Measurements from ENCODE around the gene RAD51B. TPM values are rescaled to one million over a fixed set of nuclear protein-coding genes. Genes with fewer than 3 reads are reported as not detected.
"Not testable (repeated sequence)": the region's sequence is repeated elsewhere in the genome, so short reads cannot be mapped to it uniquely, and the experiment has no call there.

The RAD51B gene
- total and polyA plus RNA-seq, 3 donors from 2014 or later: 5.5 to 22.5 (median 19.1) TPM

- intact Hi-C loops (cut with DNase I; ENCODE audit: low total_unique reads): no loop called here
- TF ChIP-seq CTCF (IDR thresholded peaks at IDR 0.05): no peak
- no peak for TF ChIP-seq POLR2A (IDR thresholded peaks at IDR 0.05)
- WGBS, 2 donors: 41 to 51% methylated on average over 1 of the region's 1 CpG
- H3K36me3 ChIP-seq (ENCODE audit: low read depth, missing control alignments): no peaks in the 10 kb centered on the region
- DNase-seq: no peak
- no peak overlapping the region for H3K4me3 ChIP-seq
- H3K9me3 ChIP-seq: no peaks in the 10 kb centered on the region
- H3K27me3 ChIP-seq: no peaks in the 10 kb centered on the region
- no peak overlapping the region for H3K27ac ChIP-seq
- H3K4me1 ChIP-seq: peaks cover 5% of the 10 kb centered on the region
These were observed 481.6 kb downstream of the RAD51B start for GRCh38 chr14:68301219-68301618.

GRCh38 chr14:68302938-68303337 is 483.4 kb downstream of the RAD51B start:
- intact Hi-C loops (cut with DNase I; ENCODE audit: low total_unique reads); H3K27me3 ChIP-seq; DNase-seq; H3K4me3 ChIP-seq; H3K36me3 ChIP-seq (ENCODE audit: low read depth, missing control alignments); H3K9me3 ChIP-seq; H3K4me1 ChIP-seq; H3K27ac ChIP-seq: not testable (repeated sequence)
- 94 to 95% methylated on average over 2 of the region's 2 CpGs for WGBS, 2 donors

- intact Hi-C loops (cut with DNase I; ENCODE audit: low total_unique reads): no loop called here
- Histone ChIP-seq H3K27me3 (no peaks in the 10 kb centered on the region), H3K36me3 (ENCODE audit: low read depth, missing control alignments) (no peaks in the 10 kb centered on the region), H3K9me3 (no peaks in the 10 kb centered on the region), H3K27ac (no peak overlapping the region), H3K4me1 (peaks cover 9% of the 10 kb centered on the region), H3K4me3 (no peak overlapping the region)
- WGBS, 2 donors: 69 to 94% methylated on average over 4 of the region's 4 CpGs
- TF ChIP-seq POLR2A (IDR thresholded peaks at IDR 0.05) (no peak), CTCF (IDR thresholded peaks at IDR 0.05) (no peak)
- DNase-seq: no peak
These were observed 486.2 kb downstream of the RAD51B start for GRCh38 chr14:68305738-68306137.

- intact Hi-C loops (cut with DNase I; ENCODE audit: low total_unique reads): no loop called here
- Histone ChIP-seq H3K4me3 (no peak overlapping the region), H3K36me3 (ENCODE audit: low read depth, missing control alignments) (no peaks in the 10 kb centered on the region), H3K27ac (no peak overlapping the region), H3K9me3 (no peaks in the 10 kb centered on the region), H3K27me3 (no peaks in the 10 kb centered on the region), H3K4me1 (peaks cover 9% of the 10 kb centered on the region)
- TF ChIP-seq CTCF (IDR thresholded peaks at IDR 0.05): no peak
- no peak for DNase-seq
- WGBS, 2 donors: 84 to 86% methylated on average over 4 of the region's 4 CpGs
These were observed 486.8 kb downstream of the RAD51B start for GRCh38 chr14:68306265-68306933.

- H3K36me3 ChIP-seq (ENCODE audit: low read depth, missing control alignments): no peaks in the 10 kb centered on the region
- WGBS, 2 donors: 91 to 93% methylated on average over 8 of the region's 8 CpGs
- H3K27ac ChIP-seq: no peak overlapping the region
- H3K4me1 ChIP-seq: peaks cover 9% of the 10 kb centered on the region
- intact Hi-C loops (cut with DNase I; ENCODE audit: low total_unique reads): no loop called here
- TF ChIP-seq POLR2A (IDR thresholded peaks at IDR 0.05) (no peak), CTCF (IDR thresholded peaks at IDR 0.05) (no peak)
- DNase-seq: no peak
- H3K27me3 ChIP-seq: no peaks in the 10 kb centered on the region
- no peak overlapping the region for H3K4me3 ChIP-seq
- no peaks in the 10 kb centered on the region for H3K9me3 ChIP-seq
These were observed 487.6 kb downstream of the RAD51B start for GRCh38 chr14:68306934-68307789.
